T1000 (cell line): Measurements from ENCODE around the gene GM2A.
"Not testable (repeated sequence)": the region's sequence is repeated elsewhere in the genome, so short reads cannot be mapped to it uniquely, and the experiment has no call there.

Experiments used
- DNase-seq: peaks from one replicate; lab custom pipeline; 2025; ENCODE audit warnings: mixed read lengths; lab: John Stamatoyannopoulos, UW

GM2A gene

DNA sequence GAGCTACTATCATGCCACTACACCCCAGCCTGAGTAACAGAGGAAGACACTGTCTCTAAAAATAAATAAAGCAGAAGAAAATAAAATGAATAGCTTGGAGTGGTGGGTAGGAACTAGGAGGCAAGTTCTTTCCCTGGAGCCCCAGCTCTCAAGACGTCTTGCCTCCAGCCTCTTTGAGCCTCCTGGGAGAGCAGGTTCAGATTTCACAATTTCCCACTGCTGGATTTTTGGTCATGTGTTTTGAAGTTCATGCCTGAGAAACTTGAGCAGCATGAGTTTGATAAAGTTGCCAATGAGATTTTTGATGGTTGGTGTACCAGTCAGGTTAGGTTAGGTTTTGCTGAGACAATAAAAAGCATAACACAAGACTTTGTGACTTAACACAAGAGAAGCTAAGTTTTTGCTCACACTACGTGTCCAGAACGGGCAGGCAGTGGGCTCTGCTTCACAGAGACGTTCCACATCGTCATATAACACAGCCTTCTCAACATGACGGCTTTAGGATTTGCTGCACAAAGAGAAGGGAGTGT, 25.0 kb upstream of the GM2A start:
- DNase-seq, result no peak

DNA sequence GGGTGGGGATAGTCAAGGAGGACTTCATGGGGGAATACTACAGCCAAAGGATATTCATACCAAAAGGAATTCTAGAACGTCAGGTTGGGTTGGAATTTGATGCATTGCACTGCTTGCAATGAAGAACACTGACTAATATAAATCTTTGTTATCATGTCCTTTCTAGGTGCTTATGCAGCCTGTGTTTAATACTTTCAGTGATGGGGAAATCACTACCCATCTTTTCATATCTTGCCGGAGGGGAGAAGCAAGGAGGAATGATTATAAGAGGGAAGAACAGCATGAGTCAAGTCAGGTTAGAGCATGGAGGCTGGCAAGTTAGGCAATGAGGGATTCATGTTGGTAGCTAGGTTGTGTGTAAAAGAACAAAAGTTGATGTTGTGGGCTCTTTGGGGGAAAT, 24.0 kb upstream of the GM2A start:
- no peak for DNase-seq

DNA sequence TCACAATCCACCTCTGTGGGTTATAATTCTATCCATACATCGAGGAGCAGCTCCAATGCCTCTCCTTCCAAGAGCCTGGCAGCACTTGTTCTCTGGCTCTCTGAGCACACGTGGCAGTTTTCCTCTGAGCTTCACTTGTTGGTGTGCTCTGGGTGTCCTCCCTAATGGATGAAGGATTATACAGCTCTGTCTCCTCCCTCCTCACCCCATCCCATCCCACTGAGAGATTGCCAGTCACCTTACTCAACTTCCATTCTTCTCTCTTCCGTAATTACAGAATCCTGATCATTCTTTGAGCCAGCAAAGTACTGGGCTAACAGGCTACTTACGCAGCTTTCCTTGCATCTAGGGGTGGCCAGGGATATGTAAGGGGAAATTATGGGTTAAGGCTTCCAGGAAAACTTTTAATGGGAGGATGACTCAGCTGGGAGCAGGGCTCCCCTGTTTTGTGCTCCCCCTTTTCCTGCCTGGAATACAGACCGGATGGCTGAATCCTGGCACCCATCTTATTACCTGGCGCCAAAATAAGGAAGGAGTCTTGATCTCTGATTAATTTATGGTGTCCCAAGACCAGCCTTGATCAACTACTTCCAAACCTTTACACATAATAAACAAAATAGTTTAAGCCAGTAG, 22.8 kb upstream of the GM2A start:
- DNase-seq, result no peak

DNA sequence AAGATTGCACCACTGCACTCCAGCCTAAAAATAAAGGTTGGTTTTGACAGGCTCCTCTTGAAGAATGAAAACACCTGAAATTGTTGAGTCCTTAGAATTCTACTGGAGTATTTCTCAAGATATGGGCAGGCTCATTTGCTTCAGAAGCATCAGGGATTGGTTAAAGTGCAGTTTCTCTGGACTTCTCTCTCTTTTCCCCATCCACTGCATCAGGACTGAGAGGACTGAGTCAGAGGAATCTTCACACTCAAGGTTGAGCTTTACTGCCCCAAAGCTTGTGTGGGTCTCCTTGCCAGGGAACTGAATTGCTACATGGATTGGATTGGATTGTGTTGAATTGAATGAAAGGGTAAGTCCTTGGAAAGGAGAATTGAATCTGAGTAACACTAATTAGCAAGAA, 21.6 kb upstream of the GM2A start:
- no peak for DNase-seq

DNA sequence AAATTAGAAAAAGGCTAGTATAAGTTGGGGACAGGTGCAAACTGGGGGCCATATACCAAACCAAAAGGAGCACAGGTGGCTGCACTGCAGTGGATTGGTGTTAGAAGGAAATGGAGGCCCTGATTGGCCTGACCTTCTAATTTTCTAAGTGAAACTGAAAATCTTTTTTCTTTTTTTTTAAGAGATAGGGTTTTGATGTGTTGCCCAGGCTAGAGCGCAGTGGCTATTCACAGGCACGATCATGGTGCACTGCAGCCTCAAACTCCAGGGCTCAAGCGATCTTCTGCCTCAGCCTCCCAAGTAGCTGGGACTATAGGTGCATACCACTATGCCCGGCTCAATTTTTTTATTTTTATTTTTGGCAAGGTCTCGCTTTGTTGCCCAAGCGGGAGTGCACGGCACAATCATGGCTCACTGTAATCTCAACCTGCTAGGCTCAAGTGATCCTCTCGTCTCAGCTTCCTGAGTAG, 19.3 kb upstream of the GM2A start:
- DNase-seq, result no peak

DNA sequence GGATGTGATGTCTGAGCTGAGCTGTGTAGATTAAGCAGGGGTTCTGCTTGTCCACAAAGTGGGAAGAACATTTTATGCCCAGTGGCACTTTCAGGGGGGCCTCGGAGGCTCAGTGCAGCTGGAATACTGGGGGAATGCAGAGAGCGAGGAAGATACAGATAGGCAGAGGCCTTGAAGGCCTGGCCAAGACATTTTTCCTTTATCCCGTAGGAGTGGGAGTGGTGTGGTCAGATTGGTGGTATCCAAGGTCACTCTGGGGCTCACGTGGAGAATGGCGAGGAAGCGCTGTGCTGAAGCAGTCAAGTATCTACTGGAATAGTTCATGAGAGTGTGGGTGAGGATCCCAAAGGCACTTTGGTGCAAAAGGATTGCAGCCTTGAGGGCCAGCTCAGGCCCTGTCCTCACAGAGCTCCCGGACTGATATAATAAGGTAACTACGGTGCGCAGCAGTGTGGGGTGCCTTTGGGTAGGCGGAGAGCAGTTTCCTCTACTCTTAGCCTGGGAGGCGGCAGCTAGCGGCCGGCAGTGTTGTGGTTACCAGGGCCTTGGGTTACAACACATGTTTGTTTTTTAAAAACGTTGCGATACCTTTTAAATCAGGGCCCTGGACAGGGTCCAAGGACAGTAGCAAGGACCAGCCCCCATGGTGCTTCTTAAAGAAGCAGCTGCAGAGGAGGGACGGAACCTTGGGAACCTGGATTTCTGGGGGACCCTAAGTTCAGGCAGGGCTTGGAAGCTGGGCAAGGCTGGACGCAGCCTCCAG, 18.3 kb upstream of the GM2A start:
- DNase-seq, result no peak

DNA sequence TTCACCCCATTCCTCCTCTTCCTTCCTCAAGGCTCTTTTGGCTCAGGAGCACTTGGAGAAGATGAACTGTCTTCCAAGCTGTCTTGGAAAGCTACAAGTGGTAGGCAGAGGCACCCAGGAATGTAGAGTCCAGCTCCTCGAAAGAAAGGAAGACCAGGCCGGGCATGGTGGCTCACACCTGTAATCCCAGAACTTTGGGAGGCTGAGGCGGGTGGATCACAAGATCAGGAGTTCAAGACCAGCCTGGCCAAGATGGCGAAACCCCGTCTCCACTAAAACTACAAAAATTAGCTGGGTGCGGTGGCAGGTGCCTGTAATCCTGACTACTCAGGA, 17.8 kb upstream of the GM2A start:
- DNase-seq, result not testable (repeated sequence)

DNA sequence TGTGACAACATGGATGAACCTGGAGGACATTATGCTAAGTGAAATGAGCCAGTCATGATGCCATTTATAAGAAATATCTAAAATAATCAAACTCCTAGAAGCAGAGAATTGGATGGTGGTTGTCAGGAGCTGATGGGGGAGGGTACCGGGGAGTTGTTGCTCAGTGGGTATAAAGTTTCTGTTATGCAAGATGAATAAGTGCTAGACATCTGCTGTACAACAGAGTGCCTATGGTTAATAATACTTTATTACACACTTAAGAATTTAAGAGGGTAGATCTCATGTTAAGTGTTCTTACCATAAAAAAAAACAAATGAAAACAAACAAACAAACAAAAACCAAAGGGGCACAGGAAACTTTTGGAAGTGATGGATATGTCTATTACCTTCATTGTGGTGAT, 16.1 kb upstream of the GM2A start:
- DNase-seq, result no peak

DNA sequence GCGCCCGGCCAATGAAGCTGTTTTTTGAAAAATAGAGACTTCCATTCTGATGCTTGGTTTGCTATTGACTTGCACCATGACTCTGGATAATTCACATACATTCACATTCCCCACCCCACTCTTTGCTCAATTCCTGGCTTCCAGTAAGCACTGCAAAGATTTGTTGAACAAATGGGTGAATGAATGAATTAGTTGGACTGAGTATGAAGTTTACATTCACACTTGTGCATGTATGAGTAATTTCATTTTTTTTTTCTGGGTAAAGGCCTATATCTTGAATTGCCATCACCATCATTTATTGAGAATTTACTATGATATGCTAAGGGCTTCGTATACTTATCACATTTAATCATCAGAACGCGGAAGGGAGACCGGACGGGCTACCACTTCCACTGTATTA, 15.3 kb upstream of the GM2A start:
- DNase-seq, result no peak

DNA sequence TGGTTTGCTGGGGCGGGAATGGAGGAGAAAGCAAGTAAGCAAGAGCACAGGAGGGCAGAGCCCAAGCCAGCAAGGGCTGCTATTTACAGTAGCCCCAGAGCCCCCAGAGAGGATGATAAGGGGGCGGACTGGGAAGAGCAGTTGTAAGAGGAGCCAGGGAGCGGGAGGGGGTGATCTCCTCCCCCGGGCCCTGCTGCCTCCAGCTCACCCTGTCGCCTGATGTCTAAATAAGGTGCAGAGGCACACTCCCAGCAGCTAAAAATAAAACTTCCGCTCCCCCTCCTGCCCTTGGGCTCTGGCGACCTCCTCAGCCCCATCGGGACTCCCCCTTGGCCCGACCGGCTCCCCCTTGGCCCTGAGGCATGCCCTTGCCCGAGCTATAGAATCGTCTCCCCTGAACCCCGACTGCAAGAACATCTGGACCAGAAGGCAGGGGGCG, 14.7 kb upstream of the GM2A start:
- no peak for DNase-seq

DNA sequence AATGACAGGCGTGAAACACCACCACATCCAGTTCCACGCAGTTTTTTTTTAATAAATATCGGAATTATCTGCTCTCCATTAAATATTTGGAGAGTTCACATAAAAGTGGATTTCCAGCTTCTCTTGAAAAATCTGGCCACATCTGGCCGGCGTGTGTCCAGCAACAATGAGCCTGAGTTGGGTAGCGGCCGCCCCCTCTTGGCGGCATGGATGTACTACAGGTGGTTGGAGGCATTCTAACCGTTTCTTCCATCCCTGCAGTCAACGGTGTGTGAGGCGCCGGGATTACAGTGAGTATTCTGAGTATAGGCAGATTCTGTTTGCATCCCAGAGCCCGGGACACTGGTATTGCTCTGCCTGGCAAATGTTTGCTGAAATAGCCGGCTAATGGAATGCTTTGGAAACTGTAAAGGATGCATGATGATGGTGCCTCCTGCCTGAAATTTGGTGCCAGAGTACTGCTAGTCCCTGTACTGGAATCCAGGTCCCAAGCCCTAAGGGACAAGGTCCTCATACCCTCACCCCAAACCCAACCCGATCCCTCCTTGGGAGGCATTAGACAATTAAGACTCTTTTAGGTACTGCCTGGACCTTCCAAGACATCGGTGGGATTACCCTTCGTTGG, 13.6 kb upstream of the GM2A start:
- no peak for DNase-seq

DNA sequence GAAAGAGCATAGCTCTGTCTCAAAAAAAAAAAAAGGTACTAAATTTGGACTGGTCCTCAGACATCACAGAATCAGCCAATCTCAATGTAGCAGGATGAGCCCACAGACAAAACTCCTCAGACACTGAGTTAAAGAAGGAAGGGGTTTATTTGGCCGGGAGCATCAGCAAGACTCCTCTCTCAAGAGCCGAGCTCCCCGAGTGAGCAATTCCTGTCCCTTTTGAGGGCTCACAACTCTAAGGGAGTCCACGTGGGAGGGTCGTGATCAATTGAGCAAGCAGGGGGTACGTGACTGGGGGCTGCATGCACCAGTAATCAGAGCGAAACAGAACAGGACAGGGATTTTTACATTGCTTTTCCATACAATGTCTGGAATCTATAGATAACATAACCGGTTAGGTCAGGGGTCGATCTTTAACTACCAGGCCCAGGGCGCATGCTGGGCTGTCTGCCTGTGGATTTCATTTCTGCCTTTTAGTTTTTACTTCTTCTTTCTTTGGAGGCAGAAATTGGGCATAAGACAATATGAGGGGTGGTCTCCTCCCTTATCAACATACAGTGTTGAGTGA, 12.6 kb upstream of the GM2A start:
- DNase-seq, result not testable (repeated sequence)

DNA sequence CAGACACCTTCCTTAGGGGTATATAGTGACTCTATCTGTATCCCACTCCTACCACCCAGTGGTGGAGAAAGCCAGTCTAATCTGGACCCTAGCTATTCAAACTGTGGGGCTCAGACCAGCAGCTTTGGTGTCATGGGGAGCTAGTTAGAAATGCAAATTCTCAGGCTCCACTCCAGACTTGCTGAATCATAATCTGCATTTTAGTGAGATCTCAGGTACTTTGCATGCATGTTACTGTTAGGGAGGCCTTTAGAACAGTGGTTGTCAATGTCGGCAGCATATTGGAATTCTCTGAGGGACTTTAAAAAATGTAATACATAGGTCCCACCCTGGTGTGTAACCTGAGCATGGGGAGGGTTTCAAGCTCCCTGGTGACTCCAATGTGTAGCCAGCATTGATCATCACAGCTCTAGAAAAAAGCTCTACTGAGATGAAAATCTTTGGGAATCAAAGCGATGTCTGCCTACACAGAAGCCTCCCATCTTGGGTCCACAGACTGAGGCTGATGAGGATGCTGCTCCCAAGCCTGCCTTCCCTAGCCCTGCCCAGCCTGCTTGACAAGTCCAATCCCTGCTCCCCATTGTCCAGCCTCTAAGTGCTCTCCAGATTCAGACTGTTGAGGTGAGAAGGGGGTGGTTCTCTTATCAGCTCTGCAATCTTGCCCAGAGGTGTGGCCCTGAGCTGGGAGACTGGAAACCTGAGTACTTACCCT, 11.9 kb upstream of the GM2A start:
- no peak for DNase-seq

DNA sequence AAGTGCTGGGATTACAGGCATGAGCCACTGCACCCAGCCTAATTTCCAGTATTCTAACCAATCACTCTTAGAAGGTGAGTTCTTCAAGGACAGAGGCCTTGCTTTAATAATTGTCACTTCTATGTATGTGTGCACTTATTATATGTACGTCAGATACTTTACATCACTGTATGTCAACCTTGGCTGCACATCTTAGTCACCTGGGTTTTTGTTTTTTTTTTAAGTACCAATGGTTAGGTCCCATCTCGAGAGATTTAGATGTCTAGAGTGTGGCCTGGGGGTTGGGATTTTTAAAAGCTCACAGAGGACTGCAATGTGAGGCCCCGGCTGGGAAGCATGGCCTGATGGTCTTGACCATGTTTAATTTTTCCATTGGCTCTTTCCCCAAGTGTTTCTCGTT, 9.9 kb upstream of the GM2A start:
- DNase-seq, result no peak

DNA sequence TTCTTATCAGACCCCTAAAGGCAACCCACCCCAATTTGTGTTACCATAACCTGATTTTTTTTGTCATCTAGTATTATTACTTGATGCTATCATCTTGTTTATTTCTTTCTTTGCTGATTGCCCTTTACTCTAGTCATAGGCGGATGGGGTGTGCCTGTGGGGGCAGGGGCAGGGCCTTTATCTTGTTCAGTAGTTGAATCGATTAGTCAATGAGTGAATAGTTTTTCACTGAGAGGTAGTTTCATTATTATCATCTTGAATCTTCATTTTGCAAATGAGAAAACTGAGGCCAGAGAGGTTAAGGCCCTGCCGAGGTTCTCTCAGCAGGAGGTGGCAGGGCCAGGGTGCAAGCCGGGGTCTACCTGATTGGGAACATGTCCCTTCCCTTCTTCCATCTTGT, 9.4 kb upstream of the GM2A start:
- DNase-seq, result no peak

DNA sequence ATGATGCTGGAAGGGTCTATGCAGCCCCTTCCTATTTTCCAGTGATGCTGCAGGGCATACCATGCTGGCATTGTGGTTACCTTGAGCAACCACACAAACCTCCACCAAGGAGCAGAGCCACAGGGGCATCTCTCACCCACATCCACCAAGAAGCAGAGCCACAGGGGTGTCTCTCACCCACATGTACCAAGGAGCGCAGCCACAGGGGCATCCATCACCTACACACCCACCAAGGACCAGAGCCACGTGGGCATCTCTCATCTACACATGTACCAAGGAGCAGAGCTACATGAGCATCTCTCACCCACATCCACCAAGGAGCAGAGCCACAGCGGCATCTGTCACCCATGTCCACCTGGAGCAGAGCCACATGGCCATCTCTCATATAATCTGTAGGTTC, 8.8 kb upstream of the GM2A start:
- no peak for DNase-seq

DNA sequence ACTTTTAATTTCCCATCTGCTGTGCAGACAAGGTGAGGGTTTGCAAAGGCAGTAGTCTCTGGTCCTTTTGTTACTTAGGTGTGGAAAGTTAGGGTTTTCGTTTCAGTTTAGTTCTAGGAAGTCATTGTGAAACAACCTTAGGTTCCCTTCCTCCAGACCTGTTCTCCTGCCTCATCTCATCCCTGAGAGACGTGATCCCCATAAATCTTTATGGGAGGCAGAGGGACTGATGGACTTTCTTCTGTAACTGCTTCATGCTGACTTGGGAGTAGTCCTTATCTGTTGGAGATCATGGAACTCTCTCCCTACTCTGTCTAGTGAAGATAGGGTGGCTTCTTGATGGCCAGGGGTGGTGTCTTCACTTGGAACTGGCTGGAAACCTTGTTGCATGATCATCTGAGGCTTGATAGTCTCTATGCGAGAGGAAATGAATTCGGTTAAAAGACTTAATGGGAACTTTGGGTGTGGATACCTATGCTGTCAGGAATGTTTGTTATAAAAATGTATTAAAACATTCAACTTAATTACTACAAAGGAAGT, 7.2 kb upstream of the GM2A start:
- no peak for DNase-seq

DNA sequence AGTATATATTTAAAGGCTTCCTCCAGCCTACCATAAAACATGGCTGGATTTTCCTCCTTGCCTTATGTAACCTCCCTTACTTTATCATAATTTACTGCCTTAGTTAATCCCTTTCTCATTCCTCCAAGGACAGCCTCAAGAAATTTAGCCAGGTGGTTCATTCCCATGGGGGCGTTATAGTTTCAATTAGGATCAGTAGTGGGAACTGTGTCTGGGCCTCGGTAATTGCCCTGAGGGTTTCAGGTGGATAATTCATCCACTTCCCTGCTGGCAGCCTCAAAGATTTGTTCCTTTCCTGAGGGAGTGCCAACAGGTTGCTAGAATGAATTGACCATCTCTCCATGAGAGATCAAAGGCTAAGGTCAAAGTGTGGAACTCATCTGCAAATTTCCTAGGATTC, 4.3 kb upstream of the GM2A start:
- no peak for DNase-seq

DNA sequence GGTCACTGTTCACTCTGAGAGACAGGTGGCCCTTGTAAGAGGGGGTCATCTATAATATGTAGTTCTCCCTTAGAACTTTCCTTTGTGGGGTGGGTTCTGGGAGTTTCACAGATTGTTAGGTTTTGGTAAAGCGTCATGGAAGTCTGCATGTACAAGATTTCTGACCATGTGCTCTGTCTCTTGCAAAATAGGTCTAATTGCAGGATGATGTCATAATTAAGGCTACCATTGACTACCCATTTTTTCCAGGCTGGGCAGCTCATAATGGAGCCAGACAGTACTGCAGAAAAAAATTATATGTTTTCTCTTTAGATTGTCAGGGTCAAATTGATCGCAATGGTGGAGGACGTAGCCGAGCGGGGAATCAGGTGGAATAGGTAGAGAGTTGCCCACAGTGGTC, 3.7 kb upstream of the GM2A start:
- DNase-seq, result no peak

DNA sequence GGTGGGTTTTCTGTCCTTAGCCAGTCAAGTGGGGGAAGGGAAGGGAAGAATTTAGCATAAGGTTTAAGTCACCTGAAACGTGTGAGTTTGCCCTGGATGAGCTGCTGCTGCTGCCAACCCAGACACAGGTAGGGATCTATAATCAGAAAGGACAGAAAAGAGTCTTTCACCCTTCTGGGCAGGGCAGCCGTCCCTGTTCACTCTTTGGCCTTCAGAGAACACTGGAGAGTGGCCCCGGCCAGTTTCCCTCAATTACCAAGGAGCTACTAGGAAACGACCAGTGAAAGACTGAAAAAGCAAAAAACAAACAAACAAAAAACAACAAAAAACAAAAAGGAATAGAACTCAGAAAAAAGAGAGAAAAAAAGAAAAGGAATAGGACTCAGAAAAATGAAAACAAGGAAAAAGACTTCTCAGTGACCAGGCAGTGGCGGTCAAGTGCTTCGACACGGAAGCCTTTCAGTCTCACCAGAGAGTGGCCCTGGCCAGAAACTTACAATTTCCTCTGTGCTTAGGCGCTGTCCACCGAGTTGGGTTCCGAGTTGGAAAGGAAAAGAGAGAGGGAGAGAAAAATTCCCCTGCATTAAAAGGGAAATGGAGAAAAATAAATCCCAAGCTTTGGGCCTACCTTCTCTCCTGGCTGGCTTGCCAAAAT, 2.5 kb upstream of the GM2A start:
- no peak for DNase-seq

DNA sequence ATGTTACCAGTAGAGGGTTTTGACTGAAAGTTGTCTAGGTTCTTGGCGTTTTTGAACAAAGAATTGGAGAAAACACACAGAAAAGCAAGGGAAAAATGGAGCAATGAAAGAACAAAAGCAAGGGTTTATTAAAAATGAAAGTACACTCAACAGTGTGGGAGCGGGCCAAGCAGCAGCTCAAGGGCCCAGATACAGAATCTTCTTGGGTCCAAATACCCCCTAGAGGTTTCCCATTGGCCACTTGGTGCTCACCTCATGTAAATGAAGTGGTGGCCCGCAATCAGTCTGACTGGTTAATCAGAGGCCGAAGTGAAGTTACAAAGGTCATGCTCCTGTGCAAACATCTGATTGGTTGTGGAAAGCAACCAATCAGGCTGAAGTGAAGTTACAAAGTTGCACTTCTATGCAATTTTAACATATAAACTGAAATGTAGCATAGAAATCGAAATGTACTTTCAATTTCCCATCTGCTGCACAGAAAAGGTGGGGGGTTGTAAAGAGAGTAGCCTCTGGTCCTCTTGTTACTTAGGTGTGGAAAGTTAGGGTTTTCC, 1.9 kb upstream of the GM2A start:
- DNase-seq, result no peak
